GM13976 (cell line): ENCODE data around the gene CAMTA2.

Experiments used
- DNase-seq: peaks from one replicate; pipeline ENCODE4 v3.0.0; 2012; ENCODE audit warnings: low spot score
- CTCF ChIP-seq: IDR thresholded peaks from 2 replicates; pipeline ENCODE4 v1.5.1; 2012; ENCODE audit warnings: borderline replicate concordance, mild to moderate bottlenecking; ENCODE audit not compliant: insufficient read depth; ENCODE audit errors: extremely low read depth, missing control alignments, control extremely low read depth
- in situ Hi-C: fragments of 300-500 bp; cut with MboI; formaldehyde crosslinking; loops from one replicate; pipeline ENCODE4 v1.12.0; 2022; ENCODE audit warnings: low sequenced_read_pairs, mixed read lengths, inconsistent platforms; ENCODE audit not compliant: unreplicated experiment

The CAMTA2 gene

GRCh38 chr17:4947411-4948165, 39.9 kb downstream of the CAMTA2 start:
- peak; percentile 79 for DNase-seq
- in situ Hi-C loops: no loop called here
- no peak for TF ChIP-seq CTCF

DNA sequence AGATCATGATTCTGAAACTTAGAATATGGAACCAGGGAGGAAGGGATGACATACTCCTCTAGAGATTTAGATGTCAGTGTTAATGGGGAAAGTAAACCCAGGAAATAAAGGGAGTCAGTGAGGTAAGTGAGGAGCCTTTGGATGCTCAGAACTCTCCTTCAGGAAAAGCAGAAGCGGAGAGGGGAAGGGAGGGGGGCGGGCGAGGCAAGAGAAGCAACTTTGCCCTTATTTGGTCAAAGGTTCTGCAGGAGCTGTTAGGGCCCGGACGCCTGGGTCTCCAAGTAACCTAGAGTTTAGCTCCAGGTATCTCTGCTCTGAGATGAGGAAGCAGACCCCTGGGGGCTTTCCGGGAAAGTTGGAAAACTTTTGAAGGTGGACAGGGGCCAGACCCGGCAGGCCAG, 40.5 kb downstream of the CAMTA2 start:
- in situ Hi-C loops: no loop called here
- TF ChIP-seq CTCF: no peak
- DNase-seq: no peak

- in situ Hi-C loops: no loop called here
- DNase-seq: no peak
- TF ChIP-seq CTCF: no peak
Observed at GRCh38 chr17:4946312-4946976, 41.0 kb downstream of the CAMTA2 start.

DNA sequence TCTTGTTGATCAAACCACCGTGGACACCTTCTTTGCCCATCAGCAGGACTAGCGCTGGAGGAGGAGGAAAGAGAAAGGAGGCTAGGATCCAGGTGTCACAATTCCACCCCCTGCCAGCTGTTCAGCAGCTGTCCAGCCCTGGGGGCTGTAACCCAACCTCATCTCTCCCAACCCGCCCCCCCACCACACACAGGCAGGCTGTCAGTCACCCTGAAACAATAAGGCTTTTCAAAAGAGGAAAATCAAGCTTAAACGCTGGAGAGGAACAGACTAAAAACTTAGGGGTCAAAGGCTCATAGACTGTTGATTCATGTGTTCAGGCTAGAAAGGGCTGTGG, 41.6 kb downstream of the CAMTA2 start:
- no peak for DNase-seq
- in situ Hi-C loops: no loop called here
- no peak for TF ChIP-seq CTCF

DNA sequence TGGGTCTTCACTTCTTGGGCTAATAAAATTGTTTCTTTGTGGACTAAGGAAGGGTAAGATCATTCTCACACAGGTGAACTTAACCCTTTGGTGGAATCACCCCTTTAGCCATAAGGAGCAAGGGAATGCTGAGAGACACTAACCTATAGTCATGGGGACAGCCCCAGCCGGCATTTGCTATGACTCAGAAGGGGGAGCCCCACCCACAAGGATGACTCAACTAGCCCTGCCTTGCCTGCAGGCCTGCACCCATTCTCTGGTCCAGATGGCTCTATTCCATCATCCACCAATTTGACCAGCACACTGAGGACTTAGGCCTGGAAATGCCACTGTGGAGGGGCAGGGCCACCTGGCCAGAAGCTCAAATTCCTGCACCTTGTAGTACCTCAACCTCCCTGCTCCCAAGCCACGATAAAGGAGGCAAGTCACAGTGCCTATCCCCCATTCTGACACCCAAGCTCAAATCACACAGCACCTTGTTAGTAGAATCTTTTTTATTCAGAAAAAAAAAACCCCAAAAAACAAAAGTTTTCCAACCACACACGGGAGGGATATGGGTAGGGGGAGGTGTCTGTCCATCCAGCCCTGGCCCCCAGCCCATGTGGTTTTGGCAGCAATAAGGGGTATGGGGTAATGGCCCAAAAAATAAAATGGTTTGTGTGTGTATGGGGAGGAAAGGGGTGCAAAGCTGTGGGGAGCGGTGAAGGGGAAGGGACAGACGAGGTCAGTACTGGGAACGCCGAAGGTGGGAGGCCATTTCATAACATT, 42.1 kb downstream of the CAMTA2 start:
- peak; percentile 76 for DNase-seq
- TF ChIP-seq CTCF: no peak
- in situ Hi-C loops: no loop called here

DNA sequence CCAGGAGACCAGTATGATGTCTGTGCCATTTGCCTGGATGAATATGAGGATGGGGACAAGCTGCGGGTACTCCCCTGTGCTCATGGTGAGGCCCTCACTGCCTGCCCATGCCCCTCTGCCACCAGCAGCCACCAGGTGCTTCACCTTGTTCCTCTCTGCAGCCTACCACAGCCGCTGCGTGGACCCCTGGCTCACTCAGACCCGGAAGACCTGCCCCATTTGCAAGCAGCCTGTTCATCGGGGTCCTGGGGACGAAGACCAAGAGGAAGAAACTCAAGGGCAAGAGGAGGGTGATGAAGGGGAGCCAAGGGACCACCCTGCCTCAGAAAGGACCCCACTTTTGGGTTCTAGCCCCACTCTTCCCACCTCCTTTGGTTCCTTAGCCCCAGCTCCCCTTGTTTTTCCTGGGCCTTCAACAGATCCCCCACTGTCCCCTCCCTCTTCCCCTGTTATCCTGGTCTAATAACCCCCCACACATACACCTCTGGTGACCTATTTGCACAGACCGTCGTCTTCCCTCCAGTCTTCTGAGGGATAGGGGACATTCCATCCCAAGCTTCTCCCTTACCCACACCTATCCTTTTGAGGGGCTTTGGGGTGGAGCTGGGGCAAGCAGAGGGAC, 42.8 kb downstream of the CAMTA2 start:
- in situ Hi-C loops: no loop called here
- TF ChIP-seq CTCF: no peak
- no peak for DNase-seq
